SK-N-SH (cell line): ENCODE measurements around the gene KHSRP. TPM values are rescaled to one million over a fixed set of nuclear protein-coding genes. Genes with fewer than 3 reads are reported as not detected.

ENCODE experiments used
- CTCF ChIA-PET: fragments of 300-600, 350-600 bp; formaldehyde crosslinking; extraction: SDS; loops from one replicate; lab custom pipeline; 2021; lab: Yijun Ruan, JAX
- POLR2A ChIA-PET: fragments of 350-600 bp; sonication (Branson Sonifier 250); formaldehyde crosslinking; extraction: SDS; loops from one replicate; lab custom pipeline; 2020; ENCODE audit warnings: antibody characterized with exemption, inconsistent platforms; lab: Yijun Ruan, JAX
- DNase-seq: peaks from one replicate; pipeline ENCODE4 v3.0.0; 2012
- H2AFZ ChIP-seq: fragments of 200-600 bp; sonication (generic); 2 replicates; pipeline ENCODE4 v1.8.1; 2016; ENCODE audit warnings: antibody characterized with exemption, mild to moderate bottlenecking, low read depth
- H3F3A ChIP-seq: fragments of 200-600 bp; sonication (generic); replicated peaks from 2 replicates; pipeline ENCODE3; 2016; ENCODE audit warnings: antibody characterized with exemption, mild to moderate bottlenecking; ENCODE audit not compliant: insufficient read depth
- H3K27ac ChIP-seq, 2 experiments: fragments of 200-500 bp in 1 of 2; fragments of 200-600 bp in 1 of 2; sonication (Bioruptor generic) in 1 of 2; sonication (generic), shearing (Covaris generic) in 1 of 2; 2 replicates each; pipeline versions ENCODE4 v1.5.1 to v1.6.1; 2014 to 2016; ENCODE audit warnings: low read depth in 2 of 2, inconsistent platforms in 1 of 2, low read length in 1 of 2, mild to moderate bottlenecking in 1 of 2, mixed read lengths in 1 of 2
- H3K27me3 ChIP-seq: fragments of 200-600 bp; sonication (generic), shearing (Covaris generic); 2 replicates; pipeline ENCODE4 v1.6.1; 2016; ENCODE audit warnings: mixed run types; ENCODE audit not compliant: insufficient read depth
- H3K36me3 ChIP-seq, 2 experiments: fragments of 200-500 bp in 1 of 2; fragments of 200-600 bp in 1 of 2; sonication (Bioruptor generic) in 1 of 2; sonication (generic) in 1 of 2; replicated peaks in 1 of 2; 2 replicates each; pipeline versions ENCODE3 to v1.5.1; 2014 to 2016; ENCODE audit warnings: low read length in 1 of 2, mild to moderate bottlenecking in 1 of 2; ENCODE audit not compliant: insufficient read depth in 2 of 2, control insufficient read depth in 1 of 2
- H3K4me1 ChIP-seq, 2 experiments: fragments of 200-500 bp in 1 of 2; fragments of 200-600 bp in 1 of 2; sonication (Bioruptor generic) in 1 of 2; sonication (generic), shearing (Covaris generic) in 1 of 2; 2 replicates each; pipeline versions ENCODE4 v1.5.1 to v1.6.1; 2014 to 2016; ENCODE audit warnings: low read depth in 1 of 2, low read length in 1 of 2, mixed run types in 1 of 2; ENCODE audit not compliant: insufficient read depth in 2 of 2, control insufficient read depth in 1 of 2
- H3K4me2 ChIP-seq: fragments of 200-600 bp; sonication (generic), shearing (Covaris generic); 2 replicates; pipeline ENCODE4 v1.6.1; 2017; ENCODE audit warnings: mixed run types
- H3K4me3 ChIP-seq, 2 experiments: fragments of 200-500 bp in 1 of 2; fragments of 200-600 bp in 1 of 2; sonication (Bioruptor generic) in 1 of 2; sonication (generic), shearing (Covaris generic) in 1 of 2; 2 replicates each; pipeline versions ENCODE4 v1.5.1 to v1.8.1; 2014 to 2016; ENCODE audit warnings: low read depth in 2 of 2, inconsistent platforms in 1 of 2, low read length in 1 of 2, mild to moderate bottlenecking in 1 of 2, mixed read lengths in 1 of 2, moderate library complexity in 1 of 2
- H3K79me2 ChIP-seq: fragments of 200-600 bp; sonication (generic); 2 replicates; pipeline ENCODE4 v1.8.1; 2017; ENCODE audit warnings: mild to moderate bottlenecking; ENCODE audit not compliant: insufficient read depth
- H3K9ac ChIP-seq: fragments of 200-600 bp; sonication (generic); 2 replicates; pipeline ENCODE4 v1.6.1; 2017; ENCODE audit warnings: mixed run types
- H3K9me2 ChIP-seq: fragments of 200-600 bp; sonication (generic); 2 replicates; pipeline ENCODE4 v1.6.1; 2017; ENCODE audit warnings: mixed run types
- H3K9me3 ChIP-seq: fragments of 200-600 bp; sonication (generic); 2 replicates; pipeline ENCODE4 v1.6.1; 2017; ENCODE audit warnings: mixed run types, mild to moderate bottlenecking, moderate library complexity
- H4K20me1 ChIP-seq: fragments of 200-600 bp; sonication (generic); 2 replicates; pipeline ENCODE4 v1.6.1; 2017; ENCODE audit warnings: mild to moderate bottlenecking, mixed run types; ENCODE audit not compliant: insufficient read depth
- CHD2 ChIP-seq: fragments of 150-350 bp; IDR thresholded peaks from 2 replicates; pipeline ENCODE4 v1.6.1; 2018; ENCODE audit warnings: low read length; ENCODE audit not compliant: partially characterized antibody
- ELF1 ChIP-seq: IDR thresholded peaks from 2 replicates; pipeline ENCODE4 v1.4.0; 2012
- EZH2phosphoT487 ChIP-seq: fragments of 200-600 bp; sonication (generic); IDR thresholded peaks from 2 replicates; pipeline ENCODE4 v1.6.1; 2017; ENCODE audit warnings: low read depth, mixed run types, mild to moderate bottlenecking, antibody characterized with exemption, moderate library complexity, borderline replicate concordance
- MXI1 ChIP-seq: IDR thresholded peaks from 2 replicates; pipeline ENCODE4 v1.6.1; 2012; ENCODE audit warnings: mild to moderate bottlenecking, low read depth, low read length, improper control_type of control experiment
- NFIC ChIP-seq: IDR thresholded peaks from 2 replicates; pipeline ENCODE4 v1.4.0; 2012; ENCODE audit warnings: borderline replicate concordance
- RAD21 ChIP-seq: IDR thresholded peaks from 2 replicates; pipeline ENCODE4 v1.6.1; 2012; ENCODE audit warnings: mild to moderate bottlenecking, low read length
- SIN3A ChIP-seq: IDR thresholded peaks from 2 replicates; pipeline ENCODE4 v1.6.1; 2012; ENCODE audit warnings: low read depth, mild to moderate bottlenecking, low read length, moderate library complexity, borderline replicate concordance
- TEAD4 ChIP-seq: IDR thresholded peaks from 2 replicates; pipeline ENCODE4 v1.4.0; 2012; ENCODE audit warnings: mild to moderate bottlenecking, borderline replicate concordance; ENCODE audit not compliant: insufficient read depth
- WGBS: methylation state at CpG from one replicate; pipeline ENCODE4 v1.1.6; 2017; ENCODE audit warnings: low lambda C conversion rate; 5-methylcytosine and 5-hydroxymethylcytosine counted together
- polyA plus RNA-seq, 3 experiments: library from polyadenylated mRNA; depleted of rRNA; stranded (reverse); fragments of >200 nt; gene quantifications; 2 replicates each; pipeline ENCODE4 v1.2.3, GENCODE V29; 2012
- TF ChIP-seq, protein P1 (sequence below): IDR thresholded peaks from 2 replicates; pipeline ENCODE4 v1.4.0; 2012; ENCODE audit warnings: low read depth, borderline replicate concordance
- TF ChIP-seq, protein P2 (sequence below): fragments of 150-350 bp; IDR thresholded peaks from 2 replicates; pipeline ENCODE4 v1.6.1; 2017; ENCODE audit warnings: antibody characterized with exemption, low read length, low read depth, borderline replicate concordance
- TF ChIP-seq, protein P3 (sequence below): fragments of 200-600 bp; sonication (generic); IDR thresholded peaks from 2 replicates; pipeline ENCODE4 v1.6.1; 2017; ENCODE audit warnings: antibody characterized with exemption, mild to moderate bottlenecking, moderate library complexity

The KHSRP gene
- polyA plus RNA-seq, 1 of the 3 experiments (the other 2 are of a cell fraction): 96.8 TPM

DNA sequence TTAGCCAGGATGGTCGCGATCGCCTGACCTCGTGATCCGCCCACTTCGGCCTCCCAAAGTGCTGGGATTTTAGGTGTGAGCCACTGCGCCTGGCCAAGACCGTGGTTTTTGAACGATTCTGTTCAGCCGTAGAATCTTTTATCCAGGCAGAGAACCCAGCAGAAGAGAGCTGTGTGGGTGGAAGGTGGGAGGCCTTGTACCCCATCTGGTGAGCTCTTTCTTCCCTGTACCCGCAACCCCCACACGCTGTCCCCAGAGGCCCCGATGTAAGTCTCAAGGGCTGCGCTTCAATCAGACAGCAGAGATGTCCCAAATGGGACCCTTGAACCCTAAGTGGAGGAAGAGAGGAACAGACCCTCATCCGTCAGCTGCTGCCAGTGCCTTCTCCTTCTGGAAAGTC lies 31.3 kb upstream of the KHSRP start:
- H4K20me1 ChIP-seq: no peaks in the 10 kb centered on the region
- no peaks in the 10 kb centered on the region for H3K9me3 ChIP-seq
- no peak overlapping the region for H3K27ac ChIP-seq
- H3K4me3 ChIP-seq: no peak overlapping the region
- no peaks in the 10 kb centered on the region for H3K9me2 ChIP-seq
- ChIA-PET CTCF (no interaction called here), POLR2A (interaction anchor here (0.7 kb wide), 1 partner anchor 12 kb away, joined by 3 read pairs; no protein-coding TSS in a partner anchor)
- TF ChIP-seq RAD21: no peak
- no peak for TF ChIP-seq MXI1
- no peak for TF ChIP-seq TEAD4
- no peak for TF ChIP-seq EZH2phosphoT487
- TF ChIP-seq, protein P1, sequence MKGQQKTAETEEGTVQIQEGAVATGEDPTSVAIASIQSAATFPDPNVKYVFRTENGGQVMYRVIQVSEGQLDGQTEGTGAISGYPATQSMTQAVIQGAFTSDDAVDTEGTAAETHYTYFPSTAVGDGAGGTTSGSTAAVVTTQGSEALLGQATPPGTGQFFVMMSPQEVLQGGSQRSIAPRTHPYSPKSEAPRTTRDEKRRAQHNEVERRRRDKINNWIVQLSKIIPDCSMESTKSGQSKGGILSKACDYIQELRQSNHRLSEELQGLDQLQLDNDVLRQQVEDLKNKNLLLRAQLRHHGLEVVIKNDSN: no peak
- TF ChIP-seq, protein P2, sequence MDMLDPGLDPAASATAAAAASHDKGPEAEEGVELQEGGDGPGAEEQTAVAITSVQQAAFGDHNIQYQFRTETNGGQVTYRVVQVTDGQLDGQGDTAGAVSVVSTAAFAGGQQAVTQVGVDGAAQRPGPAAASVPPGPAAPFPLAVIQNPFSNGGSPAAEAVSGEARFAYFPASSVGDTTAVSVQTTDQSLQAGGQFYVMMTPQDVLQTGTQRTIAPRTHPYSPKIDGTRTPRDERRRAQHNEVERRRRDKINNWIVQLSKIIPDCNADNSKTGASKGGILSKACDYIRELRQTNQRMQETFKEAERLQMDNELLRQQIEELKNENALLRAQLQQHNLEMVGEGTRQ: no peak
- TF ChIP-seq, protein P3, sequence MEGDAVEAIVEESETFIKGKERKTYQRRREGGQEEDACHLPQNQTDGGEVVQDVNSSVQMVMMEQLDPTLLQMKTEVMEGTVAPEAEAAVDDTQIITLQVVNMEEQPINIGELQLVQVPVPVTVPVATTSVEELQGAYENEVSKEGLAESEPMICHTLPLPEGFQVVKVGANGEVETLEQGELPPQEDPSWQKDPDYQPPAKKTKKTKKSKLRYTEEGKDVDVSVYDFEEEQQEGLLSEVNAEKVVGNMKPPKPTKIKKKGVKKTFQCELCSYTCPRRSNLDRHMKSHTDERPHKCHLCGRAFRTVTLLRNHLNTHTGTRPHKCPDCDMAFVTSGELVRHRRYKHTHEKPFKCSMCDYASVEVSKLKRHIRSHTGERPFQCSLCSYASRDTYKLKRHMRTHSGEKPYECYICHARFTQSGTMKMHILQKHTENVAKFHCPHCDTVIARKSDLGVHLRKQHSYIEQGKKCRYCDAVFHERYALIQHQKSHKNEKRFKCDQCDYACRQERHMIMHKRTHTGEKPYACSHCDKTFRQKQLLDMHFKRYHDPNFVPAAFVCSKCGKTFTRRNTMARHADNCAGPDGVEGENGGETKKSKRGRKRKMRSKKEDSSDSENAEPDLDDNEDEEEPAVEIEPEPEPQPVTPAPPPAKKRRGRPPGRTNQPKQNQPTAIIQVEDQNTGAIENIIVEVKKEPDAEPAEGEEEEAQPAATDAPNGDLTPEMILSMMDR: no peak
- TF ChIP-seq SIN3A: no peak
- no peak for TF ChIP-seq ELF1
- H3K4me2 ChIP-seq: no peak overlapping the region
- no peaks in the 10 kb centered on the region for H3K27me3 ChIP-seq
- 87% methylated on average over 11 of the region's 15 CpGs for WGBS
- peaks cover 0 to 9% of the 10 kb centered on the region in 2 experiments; a peak in 1 of 4 replicates for H3K4me1 ChIP-seq
- peaks cover 0 to 9% of the 10 kb centered on the region in 2 experiments for H3K36me3 ChIP-seq
- no peak for DNase-seq
- no peak overlapping the region for H3K9ac ChIP-seq
- H3F3A ChIP-seq: no peaks in the 10 kb centered on the region
- no peak overlapping the region for H2AFZ ChIP-seq
- no peaks in the 10 kb centered on the region for H3K79me2 ChIP-seq

DNA sequence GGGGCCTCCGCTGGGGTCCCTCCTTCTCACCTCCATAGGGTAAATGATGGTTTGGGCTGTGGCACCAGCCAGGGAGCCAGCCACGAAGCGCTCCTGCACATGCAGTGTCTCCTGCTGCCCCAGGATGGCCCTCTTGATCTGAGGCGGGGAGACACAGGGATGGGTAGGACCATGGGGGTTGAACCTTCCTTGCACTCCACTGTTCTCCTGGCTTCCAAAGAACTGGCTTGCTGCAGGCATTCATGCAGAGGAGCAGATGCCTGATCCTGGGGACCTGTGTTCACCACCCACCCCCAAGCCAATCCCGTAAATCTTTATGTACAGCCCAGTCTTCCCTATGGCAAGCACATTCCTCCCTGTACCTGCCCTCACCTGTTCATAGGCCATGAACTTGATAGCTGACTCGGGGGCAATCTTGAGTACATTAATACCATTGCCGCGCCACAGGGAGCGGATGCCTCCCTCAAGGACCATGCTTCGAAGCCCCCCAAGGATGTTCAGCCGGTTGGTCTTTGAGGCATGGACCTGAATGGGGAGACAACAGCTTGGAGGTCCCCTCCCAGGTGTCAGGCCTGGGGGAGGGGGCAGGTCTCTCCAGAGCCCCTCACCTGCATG lies 29.4 kb upstream of the KHSRP start:
- TF ChIP-seq EZH2phosphoT487: no peak
- no peak for TF ChIP-seq NFIC
- no peak for TF ChIP-seq CHD2
- TF ChIP-seq, protein P2: no peak

More for the DNA sequence above, 29.4 kb upstream of the KHSRP start:
- 100% methylated on average over 4 of the region's 11 CpGs for WGBS
- Histone ChIP-seq H3K4me1 (peaks cover 0 to 9% of the 10 kb centered on the region in 2 experiments; a peak in 1 of 4 replicates), H3K79me2 (no peaks in the 10 kb centered on the region), H3K9ac (no peak overlapping the region), H2AFZ (no peak overlapping the region), H3F3A (no peaks in the 10 kb centered on the region), H3K27me3 (no peaks in the 10 kb centered on the region), H4K20me1 (no peaks in the 10 kb centered on the region), H3K36me3 (peaks cover 0 to 9% of the 10 kb centered on the region in 2 experiments), H3K9me3 (no peaks in the 10 kb centered on the region), H3K9me2 (no peaks in the 10 kb centered on the region), H3K4me3 (no peak overlapping the region; a peak in 1 of 4 replicates), H3K27ac (no peak overlapping the region), H3K4me2 (no peak overlapping the region)
- DNase-seq: no peak
- ChIA-PET CTCF (interaction anchor here (0.8 to 1.1 kb wide), 2 partner anchors 18 to 63 kb away, joined by 3 read pairs; no protein-coding TSS in a partner anchor), POLR2A (no interaction called here)
